ENCODE results near the gene SERPINA1. TPM values are rescaled to one million over a fixed set of nuclear protein-coding genes. Genes with fewer than 3 reads are reported as not detected.

Gene SERPINA1
- total and polyA plus RNA-seq, 2 experiments from 2014 or later = 0.16 to 0.65 TPM

- WGBS, 2 experiments (ENCODE audit: low coverage in 1 of 2, low lambda C conversion rate in 2 of 2, missing lambda C conversion rate in 2 of 2) = 85 to 90% methylated on average over 3 of the region's 3 CpGs
- H3K9ac ChIP-seq = no peak overlapping the region
- H3K79me2 ChIP-seq (ENCODE audit: insufficient read depth) = no peaks in the 10 kb centered on the region
- H3K4me1 ChIP-seq (ENCODE audit: insufficient read depth) = no peaks in the 10 kb centered on the region
- no peaks in the 10 kb centered on the region for H3K36me3 ChIP-seq (ENCODE audit: low read depth)
- H3F3A ChIP-seq (ENCODE audit: insufficient read depth) = no peaks in the 10 kb centered on the region
- no peak overlapping the region for H3K4me2 ChIP-seq (ENCODE audit: unreplicated experiment)
- H4K20me1 ChIP-seq (ENCODE audit: insufficient read depth) = no peaks in the 10 kb centered on the region
- H3K9me3 ChIP-seq (ENCODE audit: low read depth) = no peaks in the 10 kb centered on the region
- H3K27me3 ChIP-seq (replicated peaks; ENCODE audit: insufficient read depth) = no peaks in the 10 kb centered on the region
- H2AFZ ChIP-seq = no peak overlapping the region
- TF ChIP-seq EZH2 (IDR thresholded peaks at IDR 0.05; ENCODE audit: insufficient read depth, poor library complexity, severe bottlenecking) (no peak), EZH2phosphoT487 (IDR thresholded peaks at IDR 0.05; ENCODE audit: insufficient read depth, low read depth) (no peak)
- DNase-seq = no peak
- no peaks in the 10 kb centered on the region for H3K9me2 ChIP-seq (ENCODE audit: insufficient read depth)
- in situ Hi-C loops (cut with MboI) = no loop called here
- H3K27ac ChIP-seq = no peak overlapping the region
- no peak overlapping the region for H3K4me3 ChIP-seq
Observed at GRCh38 chr14:94330432-94330831, 58.0 kb downstream of the SERPINA1 start.

DNA sequence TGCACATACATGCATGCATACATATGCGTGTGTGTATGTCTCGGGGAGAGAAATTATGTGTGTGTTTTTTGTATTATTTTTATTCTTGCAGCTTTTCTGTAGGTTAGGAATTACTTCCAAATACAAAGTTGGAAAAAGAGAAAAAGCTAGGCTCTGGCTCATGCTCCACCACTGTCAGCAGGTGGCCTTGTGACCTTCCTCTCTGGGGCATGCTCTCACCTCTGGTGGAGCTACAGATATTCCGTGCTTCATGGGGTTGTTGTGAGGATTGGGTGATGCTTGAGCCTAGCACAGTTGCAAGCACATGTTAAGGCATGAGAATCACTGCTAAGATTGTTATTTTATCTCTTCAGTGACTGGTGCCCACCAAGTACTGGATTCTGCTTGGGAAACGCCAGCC lies 58.5 kb downstream of the SERPINA1 start:
- Histone ChIP-seq H3K9me3 (ENCODE audit: low read depth) (no peaks in the 10 kb centered on the region), H3K4me2 (ENCODE audit: unreplicated experiment) (no peak overlapping the region), H3K27me3 (replicated peaks; ENCODE audit: insufficient read depth) (no peaks in the 10 kb centered on the region), H4K20me1 (ENCODE audit: insufficient read depth) (no peaks in the 10 kb centered on the region), H2AFZ (no peak overlapping the region), H3F3A (ENCODE audit: insufficient read depth) (no peaks in the 10 kb centered on the region), H3K4me1 (ENCODE audit: insufficient read depth) (no peaks in the 10 kb centered on the region), H3K9me2 (ENCODE audit: insufficient read depth) (no peaks in the 10 kb centered on the region), H3K79me2 (ENCODE audit: insufficient read depth) (no peaks in the 10 kb centered on the region), H3K9ac (no peak overlapping the region), H3K36me3 (ENCODE audit: low read depth) (no peaks in the 10 kb centered on the region), H3K4me3 (no peak overlapping the region), H3K27ac (no peak overlapping the region)
- WGBS, 2 experiments (ENCODE audit: low coverage in 1 of 2, low lambda C conversion rate in 2 of 2, missing lambda C conversion rate in 2 of 2) = 92 to 97% methylated on average over 4 of the region's 4 CpGs
- TF ChIP-seq EZH2phosphoT487 (IDR thresholded peaks at IDR 0.05; ENCODE audit: insufficient read depth, low read depth) (no peak), EZH2 (IDR thresholded peaks at IDR 0.05; ENCODE audit: insufficient read depth, poor library complexity, severe bottlenecking) (no peak)
- in situ Hi-C loops (cut with MboI) = no loop called here
- DNase-seq = no peak

DNA sequence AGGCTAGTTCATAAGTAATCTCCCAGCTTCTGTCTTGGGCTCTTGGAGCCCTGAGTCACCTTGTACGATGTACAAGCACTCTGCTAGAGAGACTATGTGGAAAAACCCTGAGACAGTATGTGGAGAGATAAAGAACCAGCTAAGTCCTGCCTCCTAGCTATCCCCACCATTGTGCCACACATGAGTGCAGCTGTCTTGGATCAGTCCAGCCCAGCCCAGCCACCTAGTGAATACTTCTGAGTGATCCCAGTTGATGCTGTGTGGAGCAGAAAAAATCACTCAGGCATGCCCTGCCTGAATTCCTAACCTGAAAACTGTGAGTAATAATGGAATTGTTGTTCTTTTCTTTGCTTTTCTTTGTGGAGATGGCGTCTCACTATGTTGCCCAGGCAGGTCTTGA lies 60.2 kb downstream of the SERPINA1 start:
- TF ChIP-seq EZH2phosphoT487 (IDR thresholded peaks at IDR 0.05; ENCODE audit: insufficient read depth, low read depth) (no peak), EZH2 (IDR thresholded peaks at IDR 0.05; ENCODE audit: insufficient read depth, poor library complexity, severe bottlenecking) (no peak)
- 86 to 92% methylated on average over 2 of the region's 2 CpGs for whole genome bisulfite sequencing, 2 experiments (ENCODE audit: low coverage in 1 of 2, low lambda C conversion rate in 2 of 2, missing lambda C conversion rate in 2 of 2)
- H3K27ac ChIP-seq = no peak overlapping the region
- no peaks in the 10 kb centered on the region for H3K9me3 ChIP-seq (ENCODE audit: low read depth)
- H3K9ac ChIP-seq = no peak overlapping the region
- no peaks in the 10 kb centered on the region for H3K9me2 ChIP-seq (ENCODE audit: insufficient read depth)
- H3K79me2 ChIP-seq (ENCODE audit: insufficient read depth) = no peaks in the 10 kb centered on the region
- no peak for DNase-seq
- H2AFZ ChIP-seq = no peak overlapping the region
- H3K4me1 ChIP-seq (ENCODE audit: insufficient read depth) = peaks cover 4% of the 10 kb centered on the region
- H3K36me3 ChIP-seq (ENCODE audit: low read depth) = no peaks in the 10 kb centered on the region
- no peak overlapping the region for H3K4me2 ChIP-seq (ENCODE audit: unreplicated experiment)
- no peak overlapping the region for H3K4me3 ChIP-seq
- no peaks in the 10 kb centered on the region for H3K27me3 ChIP-seq (replicated peaks; ENCODE audit: insufficient read depth)
- in situ Hi-C loops (cut with MboI) = no loop called here
- H4K20me1 ChIP-seq (ENCODE audit: insufficient read depth) = no peaks in the 10 kb centered on the region
- H3F3A ChIP-seq (ENCODE audit: insufficient read depth) = peaks cover 7% of the 10 kb centered on the region

Other genes starting within 250 kb of the SERPINA1 start
- under 0.01 and 0.22 TPM in 2 replicates for gene PPP4R4, start 214.3 kb downstream of the SERPINA1 start, total RNA-seq (2014; rRNA removed; shearing (Covaris generic))
- gene PPP4R4, start 214.3 kb downstream of the SERPINA1 start, polyA plus RNA-seq (2016; fragmentation: Nextera tagmentation; extraction: Ambion mirVana) = 0.11 TPM in 2 replicates
- not detected in 2 replicates for gene SERPINA10, start 95.3 kb downstream of the SERPINA1 start, total RNA-seq (2014; rRNA removed; shearing (Covaris generic))
- gene SERPINA10, start 95.3 kb downstream of the SERPINA1 start, polyA plus RNA-seq (2016; fragmentation: Nextera tagmentation; extraction: Ambion mirVana) = not detected in 2 replicates
- gene SERPINA6, start 65.3 kb downstream of the SERPINA1 start, total RNA-seq (2014; rRNA removed; shearing (Covaris generic)) = not detected in 2 replicates
- not detected in 2 replicates for gene SERPINA6, start 65.3 kb downstream of the SERPINA1 start, polyA plus RNA-seq (2016; fragmentation: Nextera tagmentation; extraction: Ambion mirVana)
- not detected in 2 replicates for gene SERPINA2, start 21.9 kb downstream of the SERPINA1 start, total RNA-seq (2014; rRNA removed; shearing (Covaris generic))
- gene SERPINA2, start 21.9 kb downstream of the SERPINA1 start, polyA plus RNA-seq (2016; fragmentation: Nextera tagmentation; extraction: Ambion mirVana) = not detected in 2 replicates
- gene SERPINA11, start 64.2 kb upstream of the SERPINA1 start, total RNA-seq (2014; rRNA removed; shearing (Covaris generic)) = not detected in 2 replicates
- not detected in 2 replicates for gene SERPINA11, start 64.2 kb upstream of the SERPINA1 start, polyA plus RNA-seq (2016; fragmentation: Nextera tagmentation; extraction: Ambion mirVana)
- gene SERPINA9, start 87.6 kb upstream of the SERPINA1 start, total RNA-seq (2014; rRNA removed; shearing (Covaris generic)) = not detected in 2 replicates
- gene SERPINA9, start 87.6 kb upstream of the SERPINA1 start, polyA plus RNA-seq (2016; fragmentation: Nextera tagmentation; extraction: Ambion mirVana) = 0.14 and 0.31 TPM in 2 replicates
- not detected in 2 replicates for gene SERPINA12, start 120.9 kb upstream of the SERPINA1 start, total RNA-seq (2014; rRNA removed; shearing (Covaris generic))
- gene SERPINA12, start 120.9 kb upstream of the SERPINA1 start, polyA plus RNA-seq (2016; fragmentation: Nextera tagmentation; extraction: Ambion mirVana) = not detected in 2 replicates
- not detected in 2 replicates for gene SERPINA4, start 172.8 kb upstream of the SERPINA1 start, total RNA-seq (2014; rRNA removed; shearing (Covaris generic))
- not detected in 2 replicates for gene SERPINA4, start 172.8 kb upstream of the SERPINA1 start, polyA plus RNA-seq (2016; fragmentation: Nextera tagmentation; extraction: Ambion mirVana)
- not detected in 2 replicates for gene SERPINA5, start 192.8 kb upstream of the SERPINA1 start, total RNA-seq (2014; rRNA removed; shearing (Covaris generic))
- not detected in 2 replicates for gene SERPINA5, start 192.8 kb upstream of the SERPINA1 start, polyA plus RNA-seq (2016; fragmentation: Nextera tagmentation; extraction: Ambion mirVana)
- gene SERPINA3, start 223.8 kb upstream of the SERPINA1 start, total RNA-seq (2014; rRNA removed; shearing (Covaris generic)) = 0.89 and 1.1 TPM in 2 replicates
- 0.75 and 0.85 TPM in 2 replicates for gene SERPINA3, start 223.8 kb upstream of the SERPINA1 start, polyA plus RNA-seq (2016; fragmentation: Nextera tagmentation; extraction: Ambion mirVana)